ENCODE results near the gene ATF7IP2. TPM values are rescaled to one million over a fixed set of nuclear protein-coding genes. Genes with fewer than 3 reads are reported as not detected.

The ATF7IP2 gene
- total and polyA plus RNA-seq, 2 donors, result 40.0 to 73.8 TPM

- Histone ChIP-seq H3K9me3 (ENCODE audit: control insufficient read depth in 2 of 2, insufficient read depth in 1 of 2, low read length in 1 of 2) (no peaks in the 10 kb centered on the region), H3K4me1 (ENCODE audit: control insufficient read depth in 2 of 2, insufficient read depth in 2 of 2, low read length in 2 of 2) (no peaks in the 10 kb centered on the region), H3K36me3 (ENCODE audit: control insufficient read depth in 2 of 2, insufficient read depth in 2 of 2, low read length in 1 of 2) (no peaks in the 10 kb centered on the region), H3K27me3 (ENCODE audit: control insufficient read depth in 2 of 2, insufficient read depth in 1 of 2, low read length in 1 of 2) (no peaks in the 10 kb centered on the region), H3K27ac (ENCODE audit: low read depth in 1 of 2, low read length in 1 of 2) (no peak overlapping the region), H3K4me3 (ENCODE audit: low read length in 2 of 2) (no peak overlapping the region)
- DNase-seq (ENCODE audit: low read depth in 6 of 9, low spot score in 9 of 9), result peak; percentile 41 to 87 (median 76)
- 31% methylated on average over 6 of the region's 6 CpGs for WGBS
These were observed 123.7 kb downstream of the ATF7IP2 start for GRCh38 chr16:10509534-10510025.

- Histone ChIP-seq H3K4me1 (ENCODE audit: control insufficient read depth in 2 of 2, insufficient read depth in 2 of 2, low read length in 2 of 2) (no peaks in the 10 kb centered on the region), H3K36me3 (ENCODE audit: control insufficient read depth in 2 of 2, insufficient read depth in 2 of 2, low read length in 1 of 2) (no peaks in the 10 kb centered on the region), H3K27me3 (ENCODE audit: control insufficient read depth in 2 of 2, insufficient read depth in 1 of 2, low read length in 1 of 2) (no peaks in the 10 kb centered on the region), H3K9me3 (ENCODE audit: control insufficient read depth in 2 of 2, insufficient read depth in 1 of 2, low read length in 1 of 2) (no peaks in the 10 kb centered on the region), H3K27ac (ENCODE audit: low read depth in 1 of 2, low read length in 1 of 2) (no peak overlapping the region), H3K4me3 (ENCODE audit: low read length in 2 of 2) (no peak overlapping the region)
- DNase-seq (ENCODE audit: low read depth in 6 of 9, low spot score in 9 of 9), result no peak
- 69% methylated on average over 2 of the region's 2 CpGs for WGBS
These were observed 124.4 kb downstream of the ATF7IP2 start for GRCh38 chr16:10510279-10510678.

- Histone ChIP-seq H3K4me3 (ENCODE audit: low read length in 2 of 2) (no peak overlapping the region), H3K36me3 (ENCODE audit: control insufficient read depth in 2 of 2, insufficient read depth in 2 of 2, low read length in 1 of 2) (no peaks in the 10 kb centered on the region), H3K4me1 (ENCODE audit: control insufficient read depth in 2 of 2, insufficient read depth in 2 of 2, low read length in 2 of 2) (no peaks in the 10 kb centered on the region), H3K27me3 (ENCODE audit: control insufficient read depth in 2 of 2, insufficient read depth in 1 of 2, low read length in 1 of 2) (no peaks in the 10 kb centered on the region), H3K9me3 (ENCODE audit: control insufficient read depth in 2 of 2, insufficient read depth in 1 of 2, low read length in 1 of 2) (no peaks in the 10 kb centered on the region), H3K27ac (ENCODE audit: low read depth in 1 of 2, low read length in 1 of 2) (no peak overlapping the region)
- WGBS, result 91% methylated on average over 1 of the region's 1 CpG
- DNase-seq (ENCODE audit: low read depth in 6 of 9, low spot score in 9 of 9), result no peak
These were observed 126.0 kb downstream of the ATF7IP2 start for GRCh38 chr16:10511829-10512228.

GRCh38 chr16:10514369-10515055 is 128.7 kb downstream of the ATF7IP2 start:
- Histone ChIP-seq H3K27ac (ENCODE audit: low read depth in 1 of 2, low read length in 1 of 2) (no peak overlapping the region), H3K4me3 (ENCODE audit: low read length in 2 of 2) (no peak overlapping the region), H3K27me3 (ENCODE audit: control insufficient read depth in 2 of 2, insufficient read depth in 1 of 2, low read length in 1 of 2) (no peaks in the 10 kb centered on the region), H3K36me3 (ENCODE audit: control insufficient read depth in 2 of 2, insufficient read depth in 2 of 2, low read length in 1 of 2) (no peaks in the 10 kb centered on the region), H3K9me3 (ENCODE audit: control insufficient read depth in 2 of 2, insufficient read depth in 1 of 2, low read length in 1 of 2) (no peaks in the 10 kb centered on the region), H3K4me1 (ENCODE audit: control insufficient read depth in 2 of 2, insufficient read depth in 2 of 2, low read length in 2 of 2) (no peaks in the 10 kb centered on the region)
- 53% methylated on average over 6 of the region's 6 CpGs for WGBS
- peak in 5 of 9 donors; percentile 26 to 64 (median 42) for DNase-seq (ENCODE audit: low read depth in 6 of 9, low spot score in 9 of 9)

GRCh38 chr16:10517868-10518267 is 132.0 kb downstream of the ATF7IP2 start:
- H3K27me3 ChIP-seq (ENCODE audit: control insufficient read depth in 2 of 2, insufficient read depth in 1 of 2, low read length in 1 of 2), result no peaks in the 10 kb centered on the region
- H3K9me3 ChIP-seq (ENCODE audit: control insufficient read depth in 2 of 2, insufficient read depth in 1 of 2, low read length in 1 of 2), result no peaks in the 10 kb centered on the region
- no peak for DNase-seq (ENCODE audit: low read depth in 6 of 9, low spot score in 9 of 9)
- H3K36me3 ChIP-seq (ENCODE audit: control insufficient read depth in 2 of 2, insufficient read depth in 2 of 2, low read length in 1 of 2), result no peaks in the 10 kb centered on the region
- WGBS, result 85% methylated on average over 5 of the region's 5 CpGs
- no peak overlapping the region for H3K4me3 ChIP-seq (ENCODE audit: low read length in 2 of 2)
- no peak overlapping the region for H3K27ac ChIP-seq (ENCODE audit: low read depth in 1 of 2, low read length in 1 of 2)
- no peaks in the 10 kb centered on the region for H3K4me1 ChIP-seq (ENCODE audit: control insufficient read depth in 2 of 2, insufficient read depth in 2 of 2, low read length in 2 of 2)

GRCh38 chr16:10518479-10519041 is 132.7 kb downstream of the ATF7IP2 start:
- Histone ChIP-seq H3K27me3 (ENCODE audit: control insufficient read depth in 2 of 2, insufficient read depth in 1 of 2, low read length in 1 of 2) (no peaks in the 10 kb centered on the region), H3K9me3 (ENCODE audit: control insufficient read depth in 2 of 2, insufficient read depth in 1 of 2, low read length in 1 of 2) (no peaks in the 10 kb centered on the region), H3K36me3 (ENCODE audit: control insufficient read depth in 2 of 2, insufficient read depth in 2 of 2, low read length in 1 of 2) (no peaks in the 10 kb centered on the region), H3K27ac (ENCODE audit: low read depth in 1 of 2, low read length in 1 of 2) (no peak overlapping the region), H3K4me1 (ENCODE audit: control insufficient read depth in 2 of 2, insufficient read depth in 2 of 2, low read length in 2 of 2) (no peaks in the 10 kb centered on the region), H3K4me3 (ENCODE audit: low read length in 2 of 2) (no peak overlapping the region)
- DNase-seq (ENCODE audit: low read depth in 6 of 9, low spot score in 9 of 9), result no peak
- 88% methylated on average over 7 of the region's 7 CpGs for WGBS

- H3K36me3 ChIP-seq (ENCODE audit: control insufficient read depth in 2 of 2, insufficient read depth in 2 of 2, low read length in 1 of 2), result no peaks in the 10 kb centered on the region
- H3K27me3 ChIP-seq (ENCODE audit: control insufficient read depth in 2 of 2, insufficient read depth in 1 of 2, low read length in 1 of 2), result no peaks in the 10 kb centered on the region
- no peak overlapping the region for H3K27ac ChIP-seq (ENCODE audit: low read depth in 1 of 2, low read length in 1 of 2)
- no peaks in the 10 kb centered on the region for H3K9me3 ChIP-seq (ENCODE audit: control insufficient read depth in 2 of 2, insufficient read depth in 1 of 2, low read length in 1 of 2)
- H3K4me3 ChIP-seq (ENCODE audit: low read length in 2 of 2), result no peak overlapping the region
- no peak for DNase-seq (ENCODE audit: low read depth in 6 of 9, low spot score in 9 of 9)
- H3K4me1 ChIP-seq (ENCODE audit: control insufficient read depth in 2 of 2, insufficient read depth in 2 of 2, low read length in 2 of 2), result no peaks in the 10 kb centered on the region
- WGBS, result no CpG with 5 or more reads among the region's 1 CpG
These were observed 133.4 kb downstream of the ATF7IP2 start for GRCh38 chr16:10519297-10519696.

GRCh38 chr16:10519929-10520868 is 134.3 kb downstream of the ATF7IP2 start:
- WGBS, result 88% methylated on average over 10 of the region's 10 CpGs
- no peaks in the 10 kb centered on the region for H3K27me3 ChIP-seq (ENCODE audit: control insufficient read depth in 2 of 2, insufficient read depth in 1 of 2, low read length in 1 of 2)
- no peaks in the 10 kb centered on the region for H3K9me3 ChIP-seq (ENCODE audit: control insufficient read depth in 2 of 2, insufficient read depth in 1 of 2, low read length in 1 of 2)
- H3K4me3 ChIP-seq (ENCODE audit: low read length in 2 of 2), result no peak overlapping the region
- H3K4me1 ChIP-seq (ENCODE audit: control insufficient read depth in 2 of 2, insufficient read depth in 2 of 2, low read length in 2 of 2), result no peaks in the 10 kb centered on the region
- no peak for DNase-seq (ENCODE audit: low read depth in 6 of 9, low spot score in 9 of 9)
- H3K36me3 ChIP-seq (ENCODE audit: control insufficient read depth in 2 of 2, insufficient read depth in 2 of 2, low read length in 1 of 2), result no peaks in the 10 kb centered on the region
- no peak overlapping the region for H3K27ac ChIP-seq (ENCODE audit: low read depth in 1 of 2, low read length in 1 of 2)

All from thymus (tissue), 11 donors.